Bronchial epithelial cell (primary cell): Measurements from ENCODE around the gene AFF3. TPM values are rescaled to one million over a fixed set of nuclear protein-coding genes. Genes with fewer than 3 reads are reported as not detected.

Experiments used
- DNase-seq: peaks from one replicate; pipeline ENCODE4 v3.0.0-alpha.2; 2010; ENCODE audit warnings: low read depth
- FAIRE-seq: peaks from 2 replicates; lab custom pipeline; 2011; peaks lifted over from hg19 to GRCh38; lab: Jason Lieb, UNC
- H3K27me3 ChIP-seq: 2 replicates; pipeline ENCODE4 v1.5.1; 2011; ENCODE audit warnings: low read length; ENCODE audit not compliant: control insufficient read depth, insufficient read depth
- H3K36me3 ChIP-seq: 2 replicates; pipeline ENCODE4 v1.5.1; 2011; ENCODE audit warnings: low read length; ENCODE audit not compliant: control insufficient read depth, insufficient read depth
- H3K4me3 ChIP-seq: 2 replicates; pipeline ENCODE4 v1.5.1; 2011; ENCODE audit warnings: mild to moderate bottlenecking, low read depth, low read length, control low read depth
- CTCF ChIP-seq: IDR thresholded peaks from 2 replicates; pipeline ENCODE4 v1.5.1; 2011; ENCODE audit warnings: mild to moderate bottlenecking, moderate library complexity, low read length, control low read depth, inconsistent platforms; ENCODE audit not compliant: insufficient read depth, severe bottlenecking
- total RNA-seq: library from RNA; depleted of rRNA; stranded (reverse); fragments of >200 nt; gene quantifications from 2 replicates; pipeline ENCODE4 v1.2.1, GENCODE V29; 2014

The AFF3 gene
- total RNA-seq, 1 donor from 2014 or later: not detected

DNA sequence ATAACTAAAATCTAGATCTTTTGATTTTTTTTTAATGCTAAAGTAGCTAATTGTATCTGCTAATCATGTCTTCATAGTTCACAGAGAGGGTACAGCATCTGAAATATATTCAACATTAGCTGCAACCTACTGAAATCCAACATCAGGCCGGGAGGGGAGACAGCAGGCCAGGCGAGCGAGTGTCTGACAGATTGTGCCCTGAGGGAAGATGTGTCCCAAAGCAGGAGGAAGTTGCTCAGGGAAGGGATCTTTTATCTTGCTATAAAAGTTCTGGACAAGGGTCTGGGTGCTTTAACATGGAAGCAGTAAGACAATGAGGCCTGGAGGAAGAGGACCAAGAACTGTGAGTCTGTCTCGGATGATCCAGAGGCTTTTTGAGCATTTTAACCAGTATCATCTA is 274.1 kb downstream of the AFF3 start:
- Histone ChIP-seq H3K36me3 (no peaks in the 10 kb centered on the region), H3K27me3 (peaks cover 5% of the 10 kb centered on the region)
- FAIRE-seq: no peak

GRCh38 chr2:99867770-99868169 is 274.6 kb downstream of the AFF3 start:
- DNase-seq (peak; percentile 42), FAIRE-seq (no peak)
- TF ChIP-seq CTCF: no peak
- peaks cover 5% of the 10 kb centered on the region for H3K27me3 ChIP-seq
- no peaks in the 10 kb centered on the region for H3K36me3 ChIP-seq
- H3K4me3 ChIP-seq: no peak overlapping the region

More for the DNA sequence above, 274.1 kb downstream of the AFF3 start:
- no peak overlapping the region for H3K4me3 ChIP-seq
- no peak for DNase-seq
- TF ChIP-seq CTCF: no peak

GRCh38 chr2:99865818-99866676 is 276.3 kb downstream of the AFF3 start:
- no peak overlapping the region for H3K4me3 ChIP-seq
- DNase-seq: no peak
- no peak for FAIRE-seq
- H3K36me3 ChIP-seq: no peaks in the 10 kb centered on the region
- peaks cover 5% of the 10 kb centered on the region for H3K27me3 ChIP-seq
- TF ChIP-seq CTCF: no peak

DNA sequence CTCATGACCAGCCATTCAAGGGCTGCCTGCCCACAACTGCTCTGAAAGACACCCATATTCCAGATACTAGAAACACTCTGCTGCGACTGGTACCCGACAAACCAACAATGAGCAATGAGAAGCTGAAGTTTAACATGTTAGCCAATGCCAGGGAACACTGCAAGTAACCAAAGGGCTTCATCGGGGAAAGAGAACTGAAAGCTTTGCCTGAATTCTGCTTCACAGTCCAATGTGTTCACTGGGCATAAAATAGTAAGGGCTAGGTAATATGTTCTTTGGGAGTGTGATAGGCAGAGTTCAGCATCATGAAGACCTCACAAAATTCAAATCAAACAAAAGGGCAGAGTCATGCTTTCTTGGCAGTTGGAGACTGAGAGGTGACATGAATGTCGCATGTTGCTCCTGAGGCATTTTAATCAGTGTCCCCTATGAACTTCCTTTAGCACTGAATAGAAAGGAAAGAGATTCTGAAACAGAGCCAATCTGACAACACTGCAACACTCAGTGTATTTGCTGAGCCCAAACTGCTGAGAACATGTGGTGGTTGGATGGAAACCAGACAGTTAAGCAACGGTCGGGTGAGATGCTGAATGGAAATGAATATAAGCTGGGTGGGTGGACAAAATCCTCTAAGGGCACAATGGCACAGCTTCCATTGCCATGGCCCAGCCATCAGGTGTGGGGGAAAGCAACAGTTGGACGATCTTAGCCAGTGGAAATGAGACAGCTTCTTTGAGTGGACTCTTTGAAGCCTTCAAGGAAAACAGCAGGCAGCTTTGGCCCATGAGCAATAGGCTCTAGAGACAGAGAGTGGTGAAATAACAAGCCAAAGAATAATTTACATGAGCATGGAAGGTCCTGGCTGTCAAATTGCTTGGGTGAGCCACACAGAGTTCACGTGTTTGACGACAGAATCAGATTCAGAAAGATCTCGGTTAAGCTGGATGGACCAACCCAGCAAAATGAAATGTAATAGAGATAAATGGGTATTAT is 277.5 kb downstream of the AFF3 start:
- DNase-seq: no peak
- Histone ChIP-seq H3K36me3 (no peaks in the 10 kb centered on the region), H3K4me3 (no peak overlapping the region), H3K27me3 (peaks cover 5% of the 10 kb centered on the region)
- no peak for FAIRE-seq
- no peak for TF ChIP-seq CTCF

DNA sequence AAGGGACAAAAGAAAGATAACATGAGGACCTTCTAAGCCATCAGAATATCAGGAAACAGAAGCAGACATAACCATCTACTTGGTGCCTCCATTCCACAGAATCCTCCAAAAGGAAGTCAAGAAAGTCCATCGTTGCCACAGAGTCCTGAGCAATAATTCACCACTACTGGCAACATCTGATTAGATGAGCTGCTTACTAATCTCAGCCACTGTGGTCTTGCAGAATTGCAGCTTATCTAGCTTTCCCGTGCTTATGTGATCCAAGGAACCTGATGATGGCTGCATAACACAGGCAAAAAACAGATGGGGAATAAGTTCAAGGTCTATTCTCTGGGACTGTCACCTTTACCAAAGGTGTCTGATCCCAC is 278.5 kb downstream of the AFF3 start:
- no peak for FAIRE-seq
- Histone ChIP-seq H3K36me3 (no peaks in the 10 kb centered on the region), H3K27me3 (peaks cover 5% of the 10 kb centered on the region), H3K4me3 (no peak overlapping the region)
- DNase-seq: no peak
- TF ChIP-seq CTCF: no peak
